ENCODE measurements around the gene GPT2.

GRCh38 chr16:46883353-46883689 is 841 bp upstream of the GPT2 start:
- TF ChIP-seq EZH2 (IDR thresholded peaks at IDR 0.05) (no peak), POLR2AphosphoS5 (IDR thresholded peaks at IDR 0.05; ENCODE audit: borderline replicate concordance, low read depth, low read length) (no peak)
